NCI-H128 (cell line): ENCODE results near the gene PCNT.
A peak's percentile ranks its signal among the peaks of the same experiment; 100 is the strongest.
"Not testable (repeated sequence)": the region's sequence is repeated elsewhere in the genome, so short reads cannot be mapped to it uniquely, and the experiment has no call there.

Source experiments
- DNase-seq: peaks from one replicate; lab custom pipeline; 2025; ENCODE audit not compliant: unreplicated experiment; lab: John Stamatoyannopoulos, UW

Gene PCNT

DNA sequence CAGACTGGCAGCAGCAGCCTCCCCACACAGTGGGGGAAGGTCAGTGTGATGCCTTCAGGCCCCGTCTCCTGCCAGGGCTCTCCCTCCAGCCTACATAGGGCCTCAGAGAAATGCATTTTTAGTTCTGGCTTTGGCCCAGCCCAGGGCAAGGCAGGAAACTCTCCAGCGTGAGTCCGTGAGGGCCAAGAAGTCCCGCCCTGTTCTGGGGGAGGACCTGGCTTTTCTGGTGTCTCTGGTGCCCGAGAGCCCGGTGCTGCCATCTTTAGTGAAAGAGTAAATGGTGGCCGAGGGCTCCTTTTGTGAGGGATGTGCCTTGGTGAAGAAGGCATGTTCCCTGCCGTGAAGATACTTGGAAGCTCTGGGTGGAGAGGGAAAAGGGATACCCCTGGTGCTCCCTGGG is 120.0 kb downstream of the PCNT start:
- DNase-seq = no peak

DNA sequence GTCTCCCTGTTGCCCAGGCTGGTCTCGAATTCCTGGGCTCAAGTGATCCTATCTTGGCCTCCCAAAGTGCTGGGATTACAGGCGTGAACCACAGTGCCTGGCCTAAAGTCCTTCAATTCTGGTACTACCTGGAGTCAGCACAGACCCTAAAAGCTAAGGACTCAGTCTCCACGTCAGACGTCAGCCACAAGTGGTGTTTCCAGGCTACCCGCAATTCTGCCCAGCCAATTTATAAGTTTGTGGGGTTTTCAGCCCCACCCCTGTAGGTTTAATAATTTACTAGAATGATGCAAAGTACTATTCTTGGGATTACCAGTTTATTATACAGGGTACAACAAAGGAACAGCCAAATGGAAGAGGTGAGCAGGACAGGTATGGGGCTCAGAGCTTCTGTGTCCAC is 124.2 kb downstream of the PCNT start:
- DNase-seq = no peak

- DNase-seq = not testable (repeated sequence)
Measured at GRCh38 chr21:46448855-46449254, 124.9 kb downstream of the PCNT start.

DNA sequence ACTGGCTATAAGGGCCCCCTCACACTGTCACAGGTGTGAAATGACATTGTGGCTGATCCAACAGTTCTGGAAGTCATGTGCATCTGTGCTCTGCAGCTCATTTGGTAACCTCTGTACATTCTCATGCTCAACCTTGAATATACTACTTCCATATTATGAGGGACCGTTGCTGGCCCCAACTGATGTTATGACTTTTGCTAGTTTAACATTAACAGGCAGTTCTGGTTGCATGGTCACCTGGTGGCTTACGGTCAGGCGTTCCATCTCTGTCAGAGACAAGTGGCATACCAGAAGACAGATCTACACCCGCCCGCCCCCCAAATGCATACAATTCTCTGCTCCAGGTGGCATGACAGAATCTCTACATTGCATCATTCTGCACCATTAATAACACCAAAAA is 128.8 kb downstream of the PCNT start:
- no peak for DNase-seq

DNA sequence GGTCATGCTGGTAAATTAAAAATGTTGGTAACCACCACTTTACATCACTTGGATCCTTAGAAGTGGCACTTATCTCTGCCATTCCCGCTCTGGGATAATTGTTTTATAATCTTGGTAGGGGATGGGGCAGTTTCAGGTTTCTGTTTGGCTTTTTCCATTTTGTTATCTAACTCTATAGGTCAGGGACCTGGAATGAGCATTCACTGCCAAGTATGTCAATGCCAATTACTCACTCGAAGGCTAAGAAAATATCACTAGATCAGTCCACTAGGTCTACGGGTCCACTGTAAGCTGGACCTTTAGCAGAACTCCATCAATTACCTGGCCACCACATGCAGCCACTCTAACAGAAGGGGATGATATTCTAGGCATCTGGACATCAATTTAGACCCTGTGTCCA is 130.2 kb downstream of the PCNT start:
- no peak for DNase-seq

GRCh38 chr21:46454634-46455390 is 130.9 kb downstream of the PCNT start:
- no peak for DNase-seq

DNA sequence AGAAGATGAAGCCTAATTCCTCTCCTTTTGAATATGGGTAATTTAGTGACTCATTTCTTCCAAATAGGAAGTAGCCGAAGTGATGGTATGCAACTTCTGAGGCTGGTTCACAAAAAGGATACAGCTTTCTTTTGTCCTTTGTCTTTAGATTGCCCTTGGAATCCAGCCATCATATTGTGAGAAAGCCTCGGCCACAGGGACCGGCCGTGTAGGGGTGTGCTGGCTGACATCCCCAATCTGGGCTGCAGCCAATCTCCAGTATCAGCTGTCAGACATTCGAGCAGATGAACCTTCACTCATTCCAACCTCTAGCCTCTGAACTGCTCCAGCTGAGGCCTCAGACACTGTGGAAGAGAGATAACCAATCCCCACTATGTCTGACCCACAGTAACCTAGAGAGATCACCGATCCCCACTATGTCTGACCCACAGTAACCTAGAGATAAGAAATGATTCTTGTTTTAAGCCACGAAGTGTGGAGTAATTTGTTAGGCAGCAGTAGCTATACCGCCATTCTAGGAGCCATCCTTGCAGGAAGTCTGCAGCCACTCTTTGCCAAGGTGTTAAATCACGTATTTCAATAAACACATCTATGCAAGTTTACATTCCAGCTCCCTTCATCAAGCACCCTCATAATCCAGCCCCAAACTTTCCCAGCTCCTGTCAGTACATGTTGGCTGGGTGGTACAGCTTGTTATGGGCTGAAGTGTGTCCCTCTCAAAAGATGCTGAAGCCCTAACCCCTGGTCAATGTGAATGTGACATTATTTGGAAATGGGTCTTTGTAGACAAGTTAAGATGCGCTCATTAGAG is 131.8 kb downstream of the PCNT start:
- no peak for DNase-seq

- no peak for DNase-seq
Measured at GRCh38 chr21:46456750-46457149, 132.8 kb downstream of the PCNT start.

DNA sequence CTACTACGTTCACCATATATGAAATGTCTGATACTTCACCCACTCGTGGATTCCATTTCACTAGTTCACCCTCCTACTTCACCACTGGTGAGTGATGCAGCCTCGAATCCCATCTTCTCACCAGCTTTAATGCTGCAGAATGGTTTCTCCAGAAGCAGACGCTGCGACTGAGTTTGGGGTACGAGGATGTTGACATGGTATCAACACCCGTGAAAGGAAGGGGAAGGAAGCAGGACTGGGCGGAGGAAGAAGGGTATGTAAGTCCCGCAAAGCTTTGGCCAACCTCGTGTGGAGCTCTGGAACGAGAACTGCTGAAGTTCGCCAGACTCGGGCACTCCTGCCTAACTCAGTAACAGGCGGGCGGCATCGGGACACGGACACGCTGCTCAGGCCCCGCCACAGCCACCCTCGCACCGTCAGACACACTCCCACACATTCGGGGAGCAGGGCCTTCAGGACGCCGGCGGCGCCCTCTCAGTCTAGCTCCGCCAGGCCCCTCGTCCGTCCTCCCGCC is 133.9 kb downstream of the PCNT start:
- DNase-seq = no peak

GRCh38 chr21:46458315-46459023 is 134.5 kb downstream of the PCNT start, which contains the start of gene DIP2A:
Gene DIP2A (plus strand): TSS chr21:46458891. CDS start chr21:46459132, 241 bp downstream.
- DNase-seq = peak; percentile 95

GRCh38 chr21:46459024-46459355 is 135.0 kb downstream of the PCNT start:
- no peak for DNase-seq

DNA sequence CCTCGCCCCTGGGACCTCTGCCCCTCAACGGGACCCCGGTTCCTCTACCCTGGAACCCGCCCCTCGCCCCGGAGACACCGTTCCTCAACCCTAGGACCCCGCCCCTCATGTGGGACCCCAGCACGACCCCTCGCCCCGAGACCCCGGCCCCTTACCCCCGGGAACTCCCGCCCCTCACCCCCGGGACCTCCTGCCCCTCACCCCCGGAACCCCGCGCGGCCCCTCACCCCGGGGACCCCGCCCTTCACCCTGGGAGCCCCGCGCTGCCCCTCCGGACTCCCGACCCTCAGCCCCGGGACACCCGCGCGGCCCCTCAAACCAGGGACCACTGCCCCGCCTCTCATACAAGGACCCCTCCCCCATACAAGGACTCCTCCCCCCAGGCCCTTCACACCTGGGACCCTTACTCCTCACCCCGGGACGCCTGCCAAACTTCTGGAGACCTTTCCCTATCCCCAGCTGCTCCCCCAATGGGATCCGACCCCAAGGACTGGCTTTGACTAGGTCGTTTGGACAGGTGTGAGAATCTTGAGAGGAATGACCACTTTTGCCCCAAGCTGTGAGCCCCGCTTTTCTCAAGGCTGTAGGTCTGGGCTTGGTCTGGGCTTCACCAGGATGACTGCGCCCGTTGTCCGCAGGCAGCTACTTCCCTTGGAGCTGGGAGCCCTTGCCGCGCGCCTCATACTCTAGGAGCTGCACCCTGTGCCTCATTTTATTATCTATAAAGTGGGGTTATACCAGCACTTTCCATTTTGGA is 135.6 kb downstream of the PCNT start:
- DNase-seq = no peak

GRCh38 chr21:46461909-46462308 is 138.0 kb downstream of the PCNT start:
- no peak for DNase-seq

- not testable (repeated sequence) for DNase-seq
Measured at GRCh38 chr21:46465153-46465552, 141.2 kb downstream of the PCNT start.

- no peak for DNase-seq
Measured at GRCh38 chr21:46465651-46466050, 141.7 kb downstream of the PCNT start.

DNA sequence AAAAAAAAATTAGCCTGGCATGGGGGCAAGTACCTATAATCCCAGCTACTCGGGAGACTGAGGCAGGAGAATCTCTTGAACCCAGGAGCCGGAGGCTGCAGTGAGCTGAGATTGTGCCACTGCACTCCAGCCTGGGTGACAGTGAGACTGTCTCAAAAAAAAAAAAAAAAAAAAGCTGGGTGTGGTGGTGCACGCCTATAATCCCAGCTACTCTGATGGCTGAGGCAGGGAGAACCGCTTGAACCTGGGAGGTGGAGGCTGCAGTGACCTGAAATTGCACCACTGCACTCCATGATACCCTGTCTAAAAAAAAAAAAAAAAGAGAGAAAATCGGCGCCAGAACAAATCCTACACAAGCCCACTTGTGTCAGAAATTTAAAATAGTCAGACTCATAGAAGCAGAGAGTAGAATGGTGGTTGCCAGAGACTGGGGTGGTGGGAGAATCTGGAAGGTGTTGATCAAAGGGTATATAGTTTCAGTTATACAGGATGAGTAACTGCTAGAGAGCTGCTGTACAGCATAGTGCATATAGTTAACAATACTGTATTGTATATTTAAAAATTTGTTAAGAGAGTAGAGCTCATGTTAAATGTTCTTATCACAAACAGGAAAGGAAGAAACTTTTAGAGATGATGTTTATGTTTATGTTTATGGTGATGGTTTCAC is 144.3 kb downstream of the PCNT start:
- DNase-seq = no peak

DNA sequence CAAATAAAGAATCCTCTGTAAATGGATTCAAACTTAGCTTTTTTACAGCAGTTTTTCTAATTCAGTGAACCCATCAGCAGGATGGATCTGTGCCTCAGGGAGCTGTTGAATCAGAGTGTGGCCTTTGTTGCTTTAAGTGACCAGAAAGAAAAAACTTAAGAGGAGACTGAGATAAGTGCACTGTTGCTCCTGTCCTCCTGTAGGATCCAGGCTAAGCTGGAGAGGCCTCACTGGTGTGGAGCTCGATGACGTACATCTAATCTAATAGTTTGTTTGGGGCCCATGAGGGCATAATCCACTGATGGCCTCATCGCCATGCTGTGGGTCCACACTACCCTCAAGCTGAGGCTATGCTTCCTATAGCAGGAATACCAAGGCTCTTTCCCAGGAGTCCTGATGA is 145.3 kb downstream of the PCNT start:
- no peak for DNase-seq

DNA sequence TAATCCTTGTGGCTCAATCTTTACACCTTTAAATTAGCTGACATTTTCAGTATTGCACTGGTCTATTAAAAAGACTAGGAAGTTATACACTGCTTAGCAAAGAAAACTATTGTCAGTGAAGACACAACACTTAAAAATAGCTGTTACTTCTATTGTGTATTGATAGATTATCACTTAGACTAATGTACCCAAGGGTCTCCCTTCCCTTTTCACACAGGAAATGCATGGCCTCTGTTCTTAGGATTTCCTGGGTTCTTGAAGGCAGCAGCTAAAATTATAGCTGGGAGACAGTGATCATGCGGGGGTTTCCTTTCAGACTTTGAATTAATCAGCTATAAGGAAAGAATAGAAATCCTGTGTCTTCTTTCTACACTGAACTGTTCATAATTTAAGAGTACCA is 147.6 kb downstream of the PCNT start:
- no peak for DNase-seq

GRCh38 chr21:46472246-46472645 is 148.3 kb downstream of the PCNT start:
- DNase-seq = no peak

GRCh38 chr21:46474382-46474781 is 150.4 kb downstream of the PCNT start:
- no peak for DNase-seq
